HG03378 (cell line): ENCODE results near the gene ZNF532.

ENCODE experiments used
- ATAC-seq: cut with Tn5 transposase; IDR thresholded peaks from one replicate; pipeline ENCODE4 v1.9.1; 2021; ENCODE audit warnings: mild to moderate bottlenecking, moderate library complexity; ENCODE audit not compliant: unreplicated experiment

The ZNF532 gene

DNA sequence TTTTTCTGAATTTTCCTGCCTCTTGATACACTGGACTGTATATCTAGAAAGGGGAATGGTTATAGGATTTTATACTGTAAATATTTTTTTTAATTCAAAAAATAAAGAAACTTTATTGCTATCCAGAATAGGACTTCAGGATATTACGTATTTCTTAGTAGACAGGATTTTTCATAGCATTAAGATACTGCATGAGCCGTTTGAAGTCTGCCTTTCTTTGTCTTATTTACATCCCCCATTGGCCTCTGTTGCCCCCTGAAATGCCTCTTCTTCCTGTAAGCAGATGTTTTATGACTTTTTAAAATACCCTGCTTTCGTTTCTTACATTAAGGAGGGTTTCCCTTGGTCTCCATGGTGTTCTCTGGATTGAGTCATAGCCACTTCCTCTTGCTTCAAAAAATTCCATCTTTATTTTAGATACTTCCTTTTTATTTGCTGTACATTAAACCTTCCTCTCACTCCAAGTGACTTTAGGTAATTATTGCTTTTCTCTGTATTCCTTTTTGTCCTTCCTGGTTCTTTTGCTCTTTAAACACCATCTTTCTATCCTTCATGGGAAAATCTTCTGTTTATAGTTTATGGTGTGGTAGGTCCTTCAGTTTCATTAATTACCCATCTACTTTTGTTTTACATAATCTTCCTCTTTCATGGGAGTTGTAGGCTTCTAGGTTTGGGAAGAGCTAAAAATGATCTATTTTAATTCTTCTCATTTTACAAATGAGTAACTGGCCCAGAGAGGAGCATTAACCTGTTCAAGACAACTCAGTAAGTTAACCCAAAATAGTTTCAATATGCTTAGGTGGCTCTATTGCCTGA, 72.6 kb downstream of the ZNF532 start:
- no peak for ATAC-seq

DNA sequence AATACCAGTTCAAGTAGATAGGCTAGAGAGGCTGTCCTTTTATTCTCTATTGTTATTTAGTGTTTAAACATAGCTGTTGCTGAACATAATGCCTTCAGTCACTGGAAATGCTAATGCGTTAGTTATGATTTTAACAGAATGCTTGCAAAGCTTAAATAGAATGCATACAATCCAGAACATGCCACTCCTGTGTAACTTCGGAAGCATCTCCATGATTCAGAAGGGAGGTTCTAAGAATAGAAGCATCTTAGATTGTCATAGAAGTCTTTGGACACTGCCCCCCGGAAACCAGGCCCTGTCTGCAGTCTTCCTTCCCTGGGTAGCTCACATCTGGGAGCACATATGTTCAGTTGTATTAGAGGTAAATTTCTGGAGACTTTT, 73.2 kb downstream of the ZNF532 start:
- no peak for ATAC-seq

DNA sequence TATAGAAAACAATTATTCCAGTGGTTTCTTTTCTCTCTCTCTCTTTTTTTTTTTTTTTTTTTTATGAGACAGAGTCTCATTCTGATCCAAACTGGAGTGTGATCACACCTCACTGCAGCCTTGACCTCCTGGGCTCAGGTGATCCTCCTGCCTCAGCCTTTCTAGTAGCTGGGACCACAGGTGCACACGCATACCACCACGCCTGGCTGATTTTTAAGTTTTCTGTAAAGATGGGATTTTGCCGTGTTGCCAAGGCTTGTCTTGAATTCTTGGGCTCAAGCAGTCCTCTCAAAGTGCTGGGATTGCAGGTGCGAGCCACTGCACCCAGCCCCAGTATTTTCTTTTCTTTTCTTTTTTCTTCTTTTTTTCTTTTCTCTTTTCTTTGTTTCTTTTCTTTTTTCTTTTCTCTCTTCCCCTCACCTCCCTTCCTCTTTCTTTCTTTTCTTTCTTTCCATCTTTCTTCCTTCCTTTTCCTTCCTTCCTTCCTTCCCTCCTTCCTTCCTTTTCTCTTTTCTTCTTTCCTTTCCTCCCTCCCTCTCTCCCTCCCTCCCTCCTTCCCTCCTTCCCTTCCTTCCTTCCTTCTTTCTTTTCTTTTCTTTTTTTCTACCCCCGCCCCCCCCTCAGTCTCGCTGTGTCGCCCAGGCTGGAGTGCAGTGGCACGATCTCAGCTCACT, 76.9 kb downstream of the ZNF532 start:
- no peak for ATAC-seq

DNA sequence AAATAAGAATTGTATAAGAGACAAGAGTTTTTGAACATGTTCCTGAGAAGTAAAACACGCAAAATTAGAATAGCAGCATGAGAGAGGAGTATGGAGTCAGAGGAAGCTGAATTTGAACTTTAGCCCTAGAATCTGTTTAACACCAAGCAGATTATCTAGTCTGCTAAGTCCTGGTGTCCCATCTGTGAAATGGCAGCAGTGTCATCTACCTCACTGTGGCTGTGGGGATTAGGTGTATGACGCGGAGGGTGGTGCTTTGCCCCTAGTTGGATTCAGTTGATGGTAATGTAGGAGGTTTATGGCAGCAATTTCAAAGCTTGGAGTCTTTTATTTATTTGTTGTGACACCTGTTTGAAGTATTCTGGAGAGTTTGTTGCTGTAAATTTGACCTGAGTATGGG, 79.2 kb downstream of the ZNF532 start:
- no peak for ATAC-seq

DNA sequence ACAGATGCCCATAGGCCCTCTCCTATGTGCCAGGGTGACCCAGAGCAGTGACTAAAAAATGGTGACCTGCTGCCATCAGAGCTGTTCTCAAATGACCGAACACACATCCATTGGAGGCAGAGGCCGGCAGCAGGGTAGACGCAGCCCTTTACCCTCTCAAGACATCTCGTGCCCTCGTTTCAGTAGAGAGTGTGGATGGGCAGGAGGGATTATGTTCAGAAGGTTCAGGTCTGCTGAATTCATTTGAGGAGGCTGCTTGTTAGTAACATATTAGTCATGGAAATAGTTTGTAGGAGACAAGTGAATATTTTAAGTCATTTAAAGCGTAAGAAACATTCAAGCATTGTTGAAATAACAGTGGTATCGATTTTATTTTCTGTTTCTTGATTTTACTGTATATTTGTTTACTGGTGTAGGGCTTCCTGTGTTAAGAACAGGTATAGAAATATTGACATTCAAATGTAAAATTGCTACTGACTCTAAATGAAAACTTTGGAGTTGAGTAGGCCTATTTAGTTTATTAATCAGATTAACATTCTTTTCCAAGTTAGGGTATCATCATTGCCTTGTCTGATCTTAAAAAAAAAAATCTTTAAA, 82.6 kb downstream of the ZNF532 start:
- ATAC-seq: no peak

DNA sequence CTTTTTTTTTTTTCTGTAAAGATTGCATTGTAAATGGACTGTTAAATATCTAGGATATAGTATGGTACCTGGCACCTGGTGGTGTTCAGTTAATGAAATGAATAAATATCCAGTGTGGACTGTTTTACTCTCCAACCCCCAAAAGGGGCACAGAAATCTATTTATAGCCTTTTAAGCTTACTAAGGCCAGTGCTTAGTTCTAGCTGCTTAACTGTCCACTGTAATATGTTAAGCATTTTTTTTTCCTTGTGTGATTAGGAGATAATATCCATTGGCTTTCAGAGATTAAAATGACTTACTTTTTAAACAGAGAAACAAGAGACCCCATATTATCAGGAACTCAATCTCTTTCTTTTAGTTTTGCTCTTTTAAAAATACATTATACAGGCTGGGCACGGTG, 84.4 kb downstream of the ZNF532 start:
- ATAC-seq: no peak

DNA sequence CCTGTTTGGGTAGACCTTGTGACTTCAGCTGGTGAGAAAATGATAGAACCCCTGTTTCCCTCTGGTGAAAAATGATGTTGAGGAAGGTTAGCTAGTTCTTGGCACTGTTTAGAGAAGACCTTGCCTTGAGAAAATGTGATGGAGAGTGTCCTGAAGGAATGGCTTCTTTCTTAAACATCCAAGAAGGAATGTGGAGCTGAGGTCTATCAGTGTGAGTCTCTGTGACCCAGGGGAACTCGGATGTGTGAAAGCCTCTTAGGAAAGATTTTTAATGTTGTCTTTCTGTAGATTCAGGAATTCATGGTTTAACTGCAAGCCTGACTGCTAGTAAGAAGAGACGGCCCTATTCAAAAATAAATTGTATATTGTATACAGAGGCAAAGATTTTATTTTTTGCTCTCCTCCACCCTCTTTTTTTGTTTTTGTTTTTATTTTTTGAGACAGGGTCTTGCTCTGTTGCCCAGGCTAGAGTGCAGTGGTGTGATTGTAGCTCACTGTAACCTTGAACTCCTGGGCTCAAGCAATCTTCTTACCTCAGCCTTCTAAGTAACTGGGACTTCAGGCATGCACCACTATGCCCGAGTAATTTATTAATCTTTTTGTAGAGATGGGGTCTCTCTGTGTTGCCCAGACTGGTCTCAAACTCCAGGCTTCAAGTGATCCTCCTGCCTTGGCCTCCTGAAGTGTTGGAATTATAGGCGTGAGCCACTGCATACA, 87.5 kb downstream of the ZNF532 start:
- no peak for ATAC-seq

DNA sequence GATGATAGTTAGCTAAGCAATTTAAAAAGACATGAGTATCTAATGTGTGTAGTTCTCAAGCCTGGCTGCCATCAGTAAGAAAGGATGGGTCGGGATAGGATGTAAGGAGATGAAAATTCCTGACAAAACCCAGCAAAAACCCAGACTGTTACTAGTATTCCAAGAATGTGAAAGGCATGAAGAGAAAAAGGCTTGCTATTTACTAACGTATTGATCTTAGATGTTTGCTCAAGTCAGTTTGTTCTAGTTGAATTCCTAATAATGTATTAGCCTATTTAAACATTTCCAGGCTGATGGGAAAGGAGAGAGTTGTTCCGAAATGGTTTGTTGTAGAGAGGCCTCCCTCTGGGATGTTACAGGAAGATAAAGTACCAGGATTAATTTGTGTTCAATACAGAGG, 88.2 kb downstream of the ZNF532 start:
- no peak for ATAC-seq

DNA sequence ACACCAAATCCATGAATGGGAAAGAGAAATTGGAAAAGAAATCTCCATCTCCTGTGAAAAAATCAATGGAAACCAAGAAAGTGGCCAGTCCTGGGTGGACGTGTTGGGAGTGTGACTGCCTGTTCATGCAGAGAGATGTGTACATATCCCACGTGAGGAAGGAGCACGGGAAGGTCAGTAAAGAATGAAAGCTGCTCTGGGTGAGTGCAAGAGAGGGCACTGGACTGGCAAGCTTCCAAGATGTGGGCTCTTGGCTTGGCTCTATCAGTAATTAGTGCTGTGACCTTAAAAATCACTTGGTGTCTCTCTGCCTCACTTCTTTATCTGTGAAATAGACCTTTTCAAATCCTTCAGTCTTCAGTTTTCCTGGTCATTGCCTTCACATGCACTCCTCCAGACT, 89.0 kb downstream of the ZNF532 start:
- ATAC-seq: no peak

DNA sequence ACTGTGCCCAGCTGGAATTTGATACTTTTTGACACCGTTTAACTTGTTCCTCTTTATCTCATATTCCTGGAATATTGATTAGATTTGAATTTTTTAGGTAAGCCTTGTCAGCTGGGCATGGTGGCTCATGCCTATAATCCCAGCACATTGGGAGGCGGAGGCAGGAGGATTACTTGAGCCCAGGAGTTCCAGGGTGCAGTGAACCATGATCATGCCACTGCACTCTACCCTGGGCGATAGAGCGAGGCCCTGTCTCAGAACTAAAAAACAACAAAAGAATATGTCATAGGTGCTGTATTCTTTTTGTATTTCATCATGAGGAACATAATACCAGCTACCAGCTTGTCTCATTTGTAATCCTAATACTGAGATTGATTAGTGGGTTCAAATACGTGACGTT, 90.3 kb downstream of the ZNF532 start:
- no peak for ATAC-seq

DNA sequence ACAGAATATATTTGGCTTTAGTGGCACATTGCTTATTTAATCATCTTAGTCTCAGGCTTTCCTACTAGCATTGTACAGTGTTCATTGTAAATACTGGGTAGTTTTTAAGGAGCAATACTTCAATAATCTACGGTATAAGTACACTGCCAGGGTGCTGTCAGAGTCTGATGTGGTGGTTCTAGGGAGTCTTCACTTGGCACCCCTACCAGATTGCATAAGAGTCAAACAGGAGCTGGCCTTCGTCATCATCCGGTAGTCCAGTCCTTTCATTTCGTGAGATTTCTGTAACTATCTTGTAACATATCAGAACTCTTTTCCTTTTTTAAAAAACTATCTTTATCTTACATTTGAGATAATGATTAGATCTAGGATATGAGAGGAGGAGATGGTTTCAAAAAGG, 91.1 kb downstream of the ZNF532 start:
- ATAC-seq: no peak

DNA sequence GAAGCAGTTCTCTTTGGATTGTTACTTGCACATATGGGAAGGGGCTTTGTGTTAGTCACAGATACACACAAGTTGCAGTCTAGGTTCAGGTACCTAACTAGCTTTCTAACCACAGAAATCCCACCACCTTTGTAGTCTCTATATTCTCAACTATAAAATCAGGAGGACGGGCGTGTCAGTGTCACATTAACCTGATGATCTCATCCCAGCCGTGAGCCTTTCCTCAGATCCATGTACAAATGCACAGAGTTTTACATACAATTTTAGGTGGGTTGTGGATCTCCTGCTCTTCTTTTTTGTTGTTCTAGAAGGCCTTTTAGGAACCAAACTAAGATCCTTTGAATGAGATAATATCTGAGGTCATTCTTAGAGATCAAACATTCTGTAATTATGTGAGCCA, 94.0 kb downstream of the ZNF532 start:
- no peak for ATAC-seq

DNA sequence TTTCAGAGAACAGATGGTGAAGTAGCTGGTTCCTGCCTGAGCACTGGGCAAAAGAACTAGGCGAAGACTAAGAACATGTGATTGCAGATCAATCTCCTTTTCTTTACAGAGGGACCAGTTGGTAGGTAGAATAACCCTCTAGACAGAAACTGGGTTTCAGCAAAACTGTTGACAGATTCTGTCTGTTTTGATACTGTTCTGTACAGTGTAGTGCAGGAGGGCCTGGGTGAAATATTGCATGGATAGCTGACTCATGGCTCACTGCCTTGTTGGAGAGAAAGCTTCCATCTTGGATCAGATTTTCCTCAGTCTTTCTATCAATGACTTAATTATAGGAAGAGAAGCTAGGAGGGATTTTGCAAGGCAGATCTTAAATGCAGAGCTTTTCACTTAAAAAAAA, 95.8 kb downstream of the ZNF532 start:
- ATAC-seq: no peak

DNA sequence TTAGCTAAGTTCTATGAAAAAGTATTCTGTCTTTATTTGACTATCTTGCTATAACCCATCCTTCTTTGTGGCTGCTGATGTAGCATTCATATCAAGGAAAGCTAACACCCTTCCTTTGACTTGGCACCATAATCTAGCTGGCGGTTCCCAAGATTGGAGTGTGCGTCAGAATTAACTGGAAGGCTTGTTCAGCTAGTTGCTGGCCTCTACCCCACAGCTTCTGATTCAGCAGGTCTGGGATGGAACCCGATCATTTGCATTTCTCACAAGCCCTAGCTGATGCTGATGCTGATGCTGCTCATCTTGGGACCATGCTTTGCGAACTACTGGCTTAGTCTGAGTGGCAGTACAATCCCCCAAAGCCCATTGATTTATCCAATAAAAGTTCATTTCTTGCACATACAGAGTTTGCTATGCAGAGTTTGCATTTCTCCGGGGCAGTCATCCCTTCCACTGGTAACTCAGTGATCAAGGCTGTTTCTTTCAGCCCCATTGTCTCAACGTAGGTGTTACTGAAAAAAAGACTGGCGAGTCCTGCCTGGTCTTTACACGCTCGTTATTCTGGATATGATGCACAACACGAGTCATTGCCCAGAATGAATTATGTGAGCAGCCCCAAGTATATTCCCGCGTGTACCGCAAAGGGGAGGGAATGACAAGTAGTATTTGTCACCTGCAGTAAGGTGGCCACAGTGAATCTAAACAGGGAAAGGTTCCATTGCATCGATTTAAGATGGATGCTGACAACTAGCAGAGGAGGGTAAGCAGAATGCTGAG, 96.5 kb downstream of the ZNF532 start:
- no peak for ATAC-seq

DNA sequence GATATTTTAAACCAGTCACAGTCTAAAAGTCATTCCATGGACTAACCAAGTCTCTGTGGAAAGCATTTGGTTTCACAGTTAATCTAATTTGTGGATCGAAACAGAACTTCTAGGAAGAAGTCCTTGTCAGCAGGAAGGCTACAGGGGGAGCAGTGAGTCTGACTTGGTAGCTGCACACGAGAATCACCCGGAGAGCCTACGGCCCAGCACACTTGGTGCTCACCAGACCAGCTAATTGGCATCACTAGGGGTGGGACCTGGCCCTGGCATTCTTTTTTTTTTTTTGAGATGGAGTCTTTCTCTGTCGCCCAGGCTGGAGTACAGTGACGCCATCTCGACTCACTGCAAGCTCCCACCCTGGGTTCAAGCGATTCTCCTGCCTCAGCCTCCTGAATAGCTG, 97.7 kb downstream of the ZNF532 start:
- ATAC-seq: no peak

DNA sequence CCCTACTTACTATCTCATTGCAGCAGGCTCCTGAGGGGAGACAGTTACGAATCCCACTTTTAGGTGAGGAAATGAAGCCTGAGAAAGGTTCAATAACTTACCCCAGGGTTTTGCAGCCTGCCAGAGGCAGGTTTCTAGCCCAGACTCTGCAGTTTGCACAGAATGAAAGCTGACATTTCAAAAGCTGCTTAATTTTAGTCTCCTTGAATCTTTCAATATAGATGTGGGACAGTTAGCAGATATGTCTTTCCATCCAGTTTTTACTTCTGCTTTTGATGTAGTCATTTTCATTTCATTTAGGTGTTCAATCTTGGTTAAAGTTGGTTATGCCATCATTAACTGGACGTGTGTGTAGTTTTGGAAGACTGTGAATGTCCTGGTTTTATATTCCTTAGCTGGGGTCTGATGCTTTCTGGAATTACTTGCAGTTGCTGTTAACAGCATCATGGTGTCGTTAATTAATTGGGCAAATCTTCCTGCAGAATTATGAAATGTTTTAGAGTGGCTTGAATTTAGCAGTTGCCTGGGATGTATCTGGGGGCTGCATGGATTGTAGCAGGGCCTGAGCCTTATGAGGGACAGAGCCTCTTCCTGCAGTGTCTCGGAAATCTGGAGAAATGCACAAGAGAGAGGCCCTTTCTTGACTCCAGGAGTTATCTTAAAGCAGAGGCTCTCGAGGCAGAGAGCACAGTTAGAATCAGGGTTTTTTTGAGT, 100.8 kb downstream of the ZNF532 start:
- no peak for ATAC-seq

DNA sequence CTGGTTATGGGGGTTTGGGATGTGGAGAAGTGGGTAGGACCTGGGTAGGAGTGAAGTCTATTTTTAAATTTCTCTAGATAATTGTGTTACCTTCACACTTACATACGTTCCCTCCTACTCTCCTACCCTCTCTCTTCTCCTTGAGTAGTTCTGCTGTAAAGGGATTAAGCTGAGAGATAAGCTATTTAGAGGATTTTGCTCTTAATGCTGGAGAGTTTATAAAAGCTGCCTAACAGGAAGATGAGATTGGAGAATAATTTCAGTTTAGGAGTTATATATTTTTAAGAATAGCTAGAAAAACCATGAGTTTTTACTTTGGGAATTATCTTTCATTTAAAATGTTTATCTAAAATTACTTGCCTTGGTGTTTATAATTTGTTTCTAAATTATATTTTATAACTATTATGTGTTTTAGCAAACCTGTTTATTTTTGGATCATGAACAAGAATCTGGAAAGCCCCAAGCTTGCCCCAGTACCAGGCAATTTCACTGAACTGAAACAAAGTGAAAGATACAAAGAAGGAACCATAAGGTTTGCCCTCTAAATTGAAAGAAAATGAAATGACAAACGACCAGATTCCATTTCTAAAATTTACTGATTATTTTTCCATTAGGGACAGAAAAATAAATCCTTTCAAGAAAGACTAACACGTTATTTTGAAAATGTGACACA, 101.5 kb downstream of the ZNF532 start:
- ATAC-seq: peak; percentile 23

DNA sequence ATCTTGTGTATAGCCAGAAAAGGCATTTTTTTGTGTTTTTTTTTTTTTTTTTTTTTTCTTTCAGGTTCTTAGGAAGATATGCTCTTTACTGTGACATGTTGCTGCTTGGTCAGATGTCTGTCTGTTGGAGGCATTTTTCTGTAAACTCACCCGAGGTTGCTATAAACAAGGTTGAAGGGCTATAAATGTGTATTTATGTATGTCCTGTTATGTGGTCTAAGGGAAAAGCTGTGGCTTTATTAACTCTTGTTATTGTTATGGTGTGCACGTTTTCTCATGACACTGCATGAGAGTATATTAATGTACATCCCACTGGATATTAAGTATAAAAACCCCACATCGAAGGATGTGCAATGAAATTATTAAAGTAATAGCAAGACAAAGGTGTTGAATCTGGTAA, 102.0 kb downstream of the ZNF532 start:
- ATAC-seq: no peak

DNA sequence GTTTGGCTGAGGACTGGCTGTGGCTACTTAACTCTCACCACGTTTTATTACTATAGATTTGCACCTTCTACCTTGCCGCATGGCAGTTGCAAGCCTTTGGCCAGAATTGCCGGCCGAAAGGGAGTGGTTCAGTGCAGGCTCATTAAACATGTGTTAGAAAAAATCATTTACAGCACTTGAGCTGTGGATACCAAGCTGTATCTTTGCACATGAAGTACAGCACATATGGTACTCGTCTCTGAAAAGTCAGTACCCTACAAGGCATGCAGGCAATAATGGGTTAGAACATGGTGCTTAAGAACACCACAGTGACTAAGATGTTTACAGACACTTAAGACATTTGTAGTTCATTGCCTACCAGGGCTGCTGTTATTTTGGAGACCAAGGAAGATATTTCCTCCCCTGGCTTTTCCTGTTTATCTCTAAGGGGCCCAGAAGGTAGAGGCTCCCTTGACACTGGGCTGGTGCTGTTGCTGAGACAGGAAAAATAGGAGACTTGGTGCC, 103.1 kb downstream of the ZNF532 start:
- no peak for ATAC-seq
